B cell (primary cell): Measurements from ENCODE around the gene FAM120B. TPM values are rescaled to one million over a fixed set of nuclear protein-coding genes. Genes with fewer than 3 reads are reported as not detected.

Experiments
- ATAC-seq: fragments of 200-7000 bp; cut with Tn5 transposase; one replicate; pipeline ENCODE4 v1.10.0; 2021; ENCODE audit warnings: low read depth, mild to moderate bottlenecking, moderate number of reproducible peaks, moderate library complexity
- CTCF ChIA-PET: fragments of 350-600 bp; sonication (Branson Sonifier 250); formaldehyde crosslinking; loops from one replicate; lab custom pipeline; 2021; ENCODE audit warnings: antibody characterized with exemption, inconsistent platforms; lab: Charles Lee
- POLR2A ChIA-PET: fragments of 350-600 bp; sonication (Branson Sonifier 250); formaldehyde crosslinking; loops from one replicate; lab custom pipeline; 2021; ENCODE audit warnings: antibody characterized with exemption; lab: Charles Lee
- DNase-seq: peaks from one replicate; pipeline ENCODE4 v3.0.0; 2013
- H2AFZ ChIP-seq: 2 replicates; pipeline ENCODE4 v1.6.1; 2012; ENCODE audit warnings: mild to moderate bottlenecking, low read depth, low read length; ENCODE audit not compliant: insufficient read depth, poor library complexity, severe bottlenecking
- H3K27ac ChIP-seq, 2 donors: 1 replicate in 1 of 2; 2 replicates in 1 of 2; pipeline ENCODE4 v1.5.1; 2012 to 2013; ENCODE audit warnings: low read length in 2 of 2, mild to moderate bottlenecking in 2 of 2, moderate library complexity in 1 of 2
- H3K27me3 ChIP-seq, 4 experiments: fragments of 200-600 bp in 1 of 4; sonication (generic) in 1 of 4; replicated peaks in 1 of 4; 1 replicate in 2 of 4; 2 replicates in 2 of 4; pipeline versions ENCODE4 v1.6.1 to v1.7.0; 2013 to 2016; ENCODE audit warnings: low read length in 3 of 4, mild to moderate bottlenecking in 2 of 4, mixed read lengths in 1 of 4, moderate library complexity in 1 of 4; ENCODE audit not compliant: insufficient read depth in 4 of 4, control insufficient read depth in 3 of 4; ENCODE audit errors: control extremely low read depth in 1 of 4
- H3K36me3 ChIP-seq, 2 experiments: replicated peaks in 1 of 2; 1 replicate in 1 of 2; 2 replicates in 1 of 2; pipeline versions ENCODE4 v1.6.1 to v1.7.1; 2013; ENCODE audit warnings: low read length in 1 of 2; ENCODE audit not compliant: insufficient read depth in 2 of 2, control insufficient read depth in 1 of 2; ENCODE audit errors: control extremely low read depth in 1 of 2, extremely low read depth in 1 of 2
- H3K4me1 ChIP-seq, 2 donors: fragments of 200-600 bp in 1 of 2; sonication (generic) in 1 of 2; 1 replicate in 1 of 2; 2 replicates in 1 of 2; pipeline versions ENCODE4 v1.5.1 to v1.6.1; 2013 to 2017; ENCODE audit warnings: low read length in 2 of 2; ENCODE audit not compliant: control insufficient read depth in 2 of 2, insufficient read depth in 2 of 2
- H3K4me2 ChIP-seq: replicated peaks from 2 replicates; pipeline ENCODE3; 2012; ENCODE audit warnings: mild to moderate bottlenecking, low read depth, low read length; ENCODE audit not compliant: poor library complexity, severe bottlenecking
- H3K4me3 ChIP-seq, 5 experiments: fragments of 200-600 bp in 1 of 5; sonication (generic) in 1 of 5; 1 replicate in 3 of 5; 2 replicates in 2 of 5; pipeline versions ENCODE4 v1.5.1 to v1.7.0; 2011 to 2016; ENCODE audit warnings: low read length in 4 of 5, mild to moderate bottlenecking in 4 of 5, low read depth in 2 of 5, control low read depth in 1 of 5, moderate library complexity in 1 of 5; ENCODE audit not compliant: insufficient read depth in 1 of 5; ENCODE audit errors: control extremely low read depth in 1 of 5, extremely low read depth in 1 of 5
- H3K79me2 ChIP-seq: fragments of 200-600 bp; sonication (generic); one replicate; pipeline ENCODE4 v1.6.0; 2016; ENCODE audit warnings: low read length; ENCODE audit not compliant: control insufficient read depth, insufficient read depth
- H3K9ac ChIP-seq: fragments of 200-600 bp; sonication (generic); 2 replicates; pipeline ENCODE4 v1.6.1; 2017; ENCODE audit warnings: mild to moderate bottlenecking, low read length, moderate library complexity
- H3K9me3 ChIP-seq, 3 donors: one replicate each; pipeline versions ENCODE4 v1.6.1 to v1.7.1; 2013; ENCODE audit warnings: low read length in 2 of 3; ENCODE audit not compliant: control insufficient read depth in 2 of 3, insufficient read depth in 1 of 3; ENCODE audit errors: control extremely low read depth in 1 of 3
- H4K20me1 ChIP-seq: 2 replicates; pipeline ENCODE4 v1.6.0; 2012; ENCODE audit warnings: mild to moderate bottlenecking, low read length; ENCODE audit not compliant: insufficient read depth, control insufficient read depth, poor library complexity, severe bottlenecking
- H3K27ac Mint-ChIP-seq: one replicate; pipeline ENCODE4 v1.8.0; 2021; ENCODE audit warnings: mixed read lengths
- H3K27me3 Mint-ChIP-seq: one replicate; pipeline ENCODE4 v1.8.0; 2021; ENCODE audit warnings: mixed read lengths
- H3K4me1 Mint-ChIP-seq: one replicate; pipeline ENCODE4 v1.8.0; 2021; ENCODE audit warnings: mixed read lengths
- H3K4me3 Mint-ChIP-seq: one replicate; pipeline ENCODE4 v1.8.0; 2021; ENCODE audit warnings: mixed read lengths
- H3K9me3 Mint-ChIP-seq: one replicate; pipeline ENCODE4 v1.8.0; 2022; ENCODE audit warnings: mixed read lengths; ENCODE audit not compliant: insufficient read depth
- EZH2 ChIP-seq: IDR thresholded peaks from 2 replicates; pipeline ENCODE4 v1.6.1; 2012; ENCODE audit warnings: borderline replicate concordance, low read depth, mild to moderate bottlenecking, moderate library complexity, low read length; ENCODE audit not compliant: insufficient read depth, poor library complexity, severe bottlenecking
- WGBS: methylation state at CpG from one replicate; pipeline ENCODE4 v1.1.5; 2013; ENCODE audit warnings: missing lambda C conversion rate; ENCODE audit not compliant: insufficient coverage; 5-methylcytosine and 5-hydroxymethylcytosine counted together
- intact Hi-C: fragments of 100-400 bp; cut with micrococcal nuclease; formaldehyde crosslinking; loops from one replicate; pipeline ENCODE4 v1.10.0; 2022
- polyA plus RNA-seq: library from polyadenylated mRNA; depleted of rRNA; stranded (reverse); fragments of >200 nt; gene quantifications from 2 replicates; pipeline ENCODE4 v1.2.3, GENCODE V29; 2012
- total RNA-seq, 2 donors: library from RNA; stranded (reverse); fragments of 120-200 nt in 1 of 2; gene quantifications; 1 replicate in 1 of 2; 2 replicates in 1 of 2; pipeline versions ENCODE4 v1.2.3 to v1.2.4, GENCODE V29; 2013 to 2022
- TF ChIP-seq, protein P1 (sequence below): fragments of 200-600 bp; IDR thresholded peaks from one replicate; pipeline ENCODE4 v1.8.0; 2022; ENCODE audit warnings: antibody characterized with exemption, mild to moderate bottlenecking

The FAM120B gene
- total and polyA plus RNA-seq, 2 donors (not counting 1 experiment from before 2014, with no cell fraction given), result 12.5 to 51.7 TPM

GRCh38 chr6:170434821-170435155, 128.2 kb downstream of the FAM120B start:
- Histone ChIP-seq H3K27me3 (peaks cover 0 to 17% (median under 1%) of the 10 kb centered on the region in 4 experiments), H3K4me1 (peaks cover 0 to 4% of the 10 kb centered on the region in 2 donors), H3K9me3 (peaks cover 0 to 43% (median 5%) of the 10 kb centered on the region in 3 donors), H3K36me3 (no peaks in the 10 kb centered on the region), H3K9ac (no peak overlapping the region), H3K27ac (no peak overlapping the region), H3K4me2 (no peak overlapping the region), H3K4me3 (no peak overlapping the region), H4K20me1 (no peaks in the 10 kb centered on the region), H3K79me2 (no peaks in the 10 kb centered on the region), H2AFZ (no peak overlapping the region)
- ATAC-seq (no peak), DNase-seq (no peak)
- no peak for TF ChIP-seq EZH2
- TF ChIP-seq, protein P1, sequence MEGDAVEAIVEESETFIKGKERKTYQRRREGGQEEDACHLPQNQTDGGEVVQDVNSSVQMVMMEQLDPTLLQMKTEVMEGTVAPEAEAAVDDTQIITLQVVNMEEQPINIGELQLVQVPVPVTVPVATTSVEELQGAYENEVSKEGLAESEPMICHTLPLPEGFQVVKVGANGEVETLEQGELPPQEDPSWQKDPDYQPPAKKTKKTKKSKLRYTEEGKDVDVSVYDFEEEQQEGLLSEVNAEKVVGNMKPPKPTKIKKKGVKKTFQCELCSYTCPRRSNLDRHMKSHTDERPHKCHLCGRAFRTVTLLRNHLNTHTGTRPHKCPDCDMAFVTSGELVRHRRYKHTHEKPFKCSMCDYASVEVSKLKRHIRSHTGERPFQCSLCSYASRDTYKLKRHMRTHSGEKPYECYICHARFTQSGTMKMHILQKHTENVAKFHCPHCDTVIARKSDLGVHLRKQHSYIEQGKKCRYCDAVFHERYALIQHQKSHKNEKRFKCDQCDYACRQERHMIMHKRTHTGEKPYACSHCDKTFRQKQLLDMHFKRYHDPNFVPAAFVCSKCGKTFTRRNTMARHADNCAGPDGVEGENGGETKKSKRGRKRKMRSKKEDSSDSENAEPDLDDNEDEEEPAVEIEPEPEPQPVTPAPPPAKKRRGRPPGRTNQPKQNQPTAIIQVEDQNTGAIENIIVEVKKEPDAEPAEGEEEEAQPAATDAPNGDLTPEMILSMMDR, result no peak
- 92% methylated on average over 16 of the region's 17 CpGs for WGBS
- ChIA-PET POLR2A (no interaction called here), CTCF (no interaction called here)
- peaks cover 4% of the 10 kb centered on the region for H3K9me3 Mint-ChIP-seq
- intact Hi-C loops, result no loop called here
- H3K4me1 Mint-ChIP-seq, result peaks cover 7% of the 10 kb centered on the region
- H3K27me3 Mint-ChIP-seq, result peaks cover 16% of the 10 kb centered on the region
- no peak overlapping the region for H3K4me3 Mint-ChIP-seq
- H3K27ac Mint-ChIP-seq, result no peak overlapping the region

DNA sequence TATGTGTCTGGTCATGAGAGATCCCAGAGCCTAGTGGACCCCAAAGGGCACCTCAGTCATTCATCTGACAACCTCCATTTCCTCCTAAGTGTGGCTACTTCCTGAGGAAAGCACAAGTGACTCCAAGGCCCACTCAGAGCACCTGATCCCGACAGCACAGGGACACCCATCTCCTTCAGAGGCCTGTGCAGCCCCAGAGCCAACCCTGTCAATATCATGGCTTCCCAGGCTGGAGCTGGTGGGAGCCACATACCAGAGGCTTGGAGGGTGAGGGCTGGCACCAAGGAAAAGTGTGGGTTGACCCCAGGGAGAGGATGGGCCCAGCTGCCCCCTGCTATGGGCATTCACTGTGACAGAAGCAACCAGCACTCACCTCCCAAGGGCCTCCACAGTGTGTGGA, 129.2 kb downstream of the FAM120B start:
- intact Hi-C loops, result no loop called here
- Mint-ChIP-seq H3K27ac (no peak overlapping the region), H3K4me3 (no peak overlapping the region), H3K9me3 (peaks cover 4% of the 10 kb centered on the region), H3K4me1 (peaks cover 7% of the 10 kb centered on the region), H3K27me3 (peaks cover 17% of the 10 kb centered on the region)
- H3K27me3 ChIP-seq, result peaks cover 0 to 17% (median under 1%) of the 10 kb centered on the region in 4 experiments
- CTCF ChIA-PET, result no interaction called here
- H3K9ac ChIP-seq, result no peak overlapping the region
- no peak overlapping the region for H3K4me2 ChIP-seq
- no peaks in the 10 kb centered on the region for H4K20me1 ChIP-seq
- no peak overlapping the region for H3K27ac ChIP-seq
- H3K9me3 ChIP-seq, result peaks cover 0 to 43% (median 5%) of the 10 kb centered on the region in 3 donors
- no peak overlapping the region for H3K4me3 ChIP-seq
- H3K79me2 ChIP-seq, result no peaks in the 10 kb centered on the region
- peaks cover 0 to 4% of the 10 kb centered on the region in 2 donors for H3K4me1 ChIP-seq
- no peak overlapping the region for H2AFZ ChIP-seq
- ATAC-seq (no peak), DNase-seq (no peak)
- H3K36me3 ChIP-seq, result no peaks in the 10 kb centered on the region
- 100% methylated on average over 1 of the region's 1 CpG for WGBS
- TF ChIP-seq, protein P1, result no peak
- no peak for TF ChIP-seq EZH2
- POLR2A ChIA-PET, result no interaction called here
